Epithelial cell of esophagus (primary cell): ENCODE measurements around the gene SSUH2.

Source experiments
- DNase-seq: peaks from one replicate; pipeline ENCODE4 v3.0.0; 2010; ENCODE audit warnings: low read depth
- H3K4me3 ChIP-seq: 2 replicates; pipeline ENCODE4 v1.5.1; 2011; ENCODE audit warnings: mild to moderate bottlenecking, low read length, control low read depth
- TF ChIP-seq, protein P1 (sequence below): IDR thresholded peaks from 2 replicates; pipeline ENCODE4 v1.5.1; 2011; ENCODE audit warnings: low read depth, mild to moderate bottlenecking, low read length, control low read depth, inconsistent platforms; ENCODE audit not compliant: insufficient read depth; ENCODE audit errors: missing control alignments

Gene SSUH2

DNA sequence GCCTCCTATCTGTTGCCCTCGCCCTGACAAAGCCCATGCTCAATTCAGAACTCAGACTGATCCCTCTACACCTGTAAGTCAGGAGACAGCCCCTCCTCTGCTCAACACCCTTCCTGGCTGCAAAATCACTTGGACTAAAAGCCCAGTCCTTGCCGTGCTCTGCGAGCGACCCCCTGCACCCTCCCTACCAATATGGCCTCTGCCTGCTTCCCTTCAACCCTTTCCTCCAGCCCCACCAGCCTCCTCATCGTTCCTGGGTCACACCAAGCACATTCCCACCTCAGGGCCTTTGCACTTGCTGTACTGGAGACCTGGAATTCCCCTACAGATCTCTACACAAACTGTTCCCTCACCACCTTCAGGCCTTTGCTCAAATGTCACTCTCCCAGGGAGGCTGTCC is 5.2 kb upstream of the SSUH2 start:
- no peak overlapping the region for H3K4me3 ChIP-seq
- TF ChIP-seq, protein P1, sequence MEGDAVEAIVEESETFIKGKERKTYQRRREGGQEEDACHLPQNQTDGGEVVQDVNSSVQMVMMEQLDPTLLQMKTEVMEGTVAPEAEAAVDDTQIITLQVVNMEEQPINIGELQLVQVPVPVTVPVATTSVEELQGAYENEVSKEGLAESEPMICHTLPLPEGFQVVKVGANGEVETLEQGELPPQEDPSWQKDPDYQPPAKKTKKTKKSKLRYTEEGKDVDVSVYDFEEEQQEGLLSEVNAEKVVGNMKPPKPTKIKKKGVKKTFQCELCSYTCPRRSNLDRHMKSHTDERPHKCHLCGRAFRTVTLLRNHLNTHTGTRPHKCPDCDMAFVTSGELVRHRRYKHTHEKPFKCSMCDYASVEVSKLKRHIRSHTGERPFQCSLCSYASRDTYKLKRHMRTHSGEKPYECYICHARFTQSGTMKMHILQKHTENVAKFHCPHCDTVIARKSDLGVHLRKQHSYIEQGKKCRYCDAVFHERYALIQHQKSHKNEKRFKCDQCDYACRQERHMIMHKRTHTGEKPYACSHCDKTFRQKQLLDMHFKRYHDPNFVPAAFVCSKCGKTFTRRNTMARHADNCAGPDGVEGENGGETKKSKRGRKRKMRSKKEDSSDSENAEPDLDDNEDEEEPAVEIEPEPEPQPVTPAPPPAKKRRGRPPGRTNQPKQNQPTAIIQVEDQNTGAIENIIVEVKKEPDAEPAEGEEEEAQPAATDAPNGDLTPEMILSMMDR: no peak
- no peak for DNase-seq

DNA sequence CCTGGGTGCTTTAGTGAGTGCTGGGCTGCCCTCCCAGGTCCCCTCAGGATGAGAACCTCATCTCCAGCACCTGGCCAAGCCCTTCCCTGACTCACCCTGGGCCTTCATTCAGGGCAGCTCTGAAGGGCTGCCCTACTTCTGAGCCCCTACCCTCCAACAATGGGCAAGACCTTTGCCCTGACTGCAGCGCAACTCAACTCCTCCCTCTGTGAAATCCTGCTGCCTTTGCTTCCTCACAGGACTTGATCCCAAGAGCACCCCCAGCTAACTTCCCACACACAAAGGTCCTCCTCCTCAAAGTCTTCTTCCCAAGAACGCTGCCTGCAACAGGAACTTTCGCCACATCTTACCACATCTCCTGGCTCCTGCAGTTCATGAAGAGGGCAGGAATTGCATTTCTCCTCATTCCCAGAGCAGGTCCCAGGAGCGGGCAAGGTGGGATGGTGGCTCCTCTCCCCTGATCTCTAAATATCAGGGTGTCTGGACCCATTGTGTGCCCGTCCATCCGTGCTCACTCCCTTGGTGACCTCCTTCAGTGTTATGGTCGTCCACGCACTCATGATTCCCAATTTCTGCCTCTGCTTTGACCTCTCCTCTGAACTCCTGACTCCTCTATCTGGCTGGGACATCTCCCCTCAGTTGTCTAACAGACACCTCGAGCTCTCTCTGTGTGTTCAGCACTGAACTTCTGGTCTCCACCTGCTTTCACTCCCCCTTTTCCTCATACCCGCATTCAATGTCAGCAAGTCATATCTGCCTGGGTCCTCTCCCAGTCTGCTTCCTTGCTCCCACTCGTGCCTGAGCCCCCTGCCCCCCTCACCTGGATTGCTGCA is 4.5 kb upstream of the SSUH2 start:
- H3K4me3 ChIP-seq: no peak overlapping the region
- DNase-seq: no peak
- TF ChIP-seq, protein P1: no peak

DNA sequence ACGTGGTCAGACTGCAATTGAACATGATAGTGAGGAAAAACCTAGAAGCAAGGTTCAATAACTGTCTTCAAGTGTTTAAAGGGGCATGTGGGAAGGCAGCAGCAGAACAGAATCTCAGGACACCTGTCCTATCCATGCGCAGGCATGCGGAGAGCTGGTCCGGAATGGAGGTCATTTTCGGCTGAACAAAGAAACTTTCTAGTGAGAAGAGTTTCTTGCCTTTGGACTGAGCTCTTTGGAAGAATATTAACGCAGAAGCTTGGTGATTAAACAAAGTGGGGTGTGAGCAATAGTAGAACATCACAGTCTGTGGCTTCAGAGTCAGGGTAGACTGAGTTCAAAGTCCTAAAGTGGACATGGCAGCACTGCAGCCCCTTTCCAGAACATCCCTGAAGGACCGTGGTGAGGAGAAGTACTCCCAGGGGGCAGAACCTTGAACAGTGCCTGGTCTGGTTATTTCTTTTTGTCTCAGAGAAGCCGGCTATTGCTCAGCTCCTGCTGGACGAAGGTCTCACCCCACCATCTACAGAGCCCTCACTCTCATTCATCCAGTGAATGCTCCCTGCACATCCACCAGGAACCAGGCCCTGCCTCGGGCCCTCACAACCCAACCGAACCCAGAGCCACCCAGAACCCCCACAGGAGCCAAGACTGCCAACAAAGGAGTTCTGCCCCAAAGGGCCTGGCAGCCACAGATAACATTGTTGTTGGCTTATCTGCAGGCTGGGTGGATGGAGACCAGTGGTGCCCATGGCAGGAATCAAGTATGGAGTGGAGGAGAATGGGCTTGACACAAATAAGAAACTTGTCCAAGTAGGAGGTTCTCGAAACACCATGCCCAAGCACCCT is 2.8 kb upstream of the SSUH2 start:
- TF ChIP-seq, protein P1: no peak
- no peak for DNase-seq
- no peak overlapping the region for H3K4me3 ChIP-seq

DNA sequence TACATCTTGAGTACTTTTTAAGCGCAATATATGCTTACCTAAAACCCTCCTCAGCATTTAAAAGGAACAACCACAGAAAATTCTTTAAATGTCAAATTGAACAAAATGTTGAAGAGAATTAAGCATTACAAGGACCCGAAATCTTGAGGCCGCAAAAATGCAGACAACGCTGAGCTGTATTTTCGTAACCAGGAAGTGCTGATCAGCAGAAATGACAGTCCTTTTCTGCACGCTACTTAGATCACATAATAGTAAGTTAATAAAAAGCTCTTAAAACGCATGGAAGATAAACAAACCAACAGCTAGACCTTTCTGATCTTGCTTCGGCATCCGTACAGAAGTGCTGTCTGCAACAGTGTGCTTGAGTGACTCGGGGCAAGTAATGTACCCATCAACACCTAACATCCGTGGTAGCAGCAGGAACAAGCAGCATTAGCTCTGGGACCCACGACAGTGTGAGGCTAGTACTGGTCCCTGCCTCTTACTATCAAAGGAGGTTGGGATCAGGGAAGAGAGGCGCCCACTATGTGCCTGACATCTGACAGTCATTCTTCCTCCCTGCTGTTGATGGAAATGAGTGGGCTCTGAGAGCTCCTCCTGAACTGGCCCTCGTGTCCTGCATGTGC is 1.8 kb upstream of the SSUH2 start:
- DNase-seq: no peak
- H3K4me3 ChIP-seq: no peak overlapping the region
- TF ChIP-seq, protein P1: no peak

DNA sequence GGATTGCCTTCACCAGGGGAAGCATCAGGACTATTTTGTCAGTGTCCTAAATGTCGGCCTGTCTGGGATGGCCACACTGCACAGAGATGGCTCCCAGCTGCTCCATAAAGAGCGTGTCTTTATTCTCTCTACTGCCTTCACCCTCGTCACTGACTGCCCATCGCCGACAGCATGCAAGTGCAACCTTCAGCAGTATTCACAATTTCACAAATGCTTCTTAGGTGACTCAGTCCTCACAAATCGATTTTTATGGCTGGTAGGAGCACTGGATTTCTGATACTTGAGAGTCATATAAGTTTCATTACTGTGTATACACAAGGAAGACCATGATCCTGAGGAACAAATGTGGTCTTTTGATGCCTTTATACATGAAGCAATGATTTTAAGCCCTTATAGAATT is 1.1 kb upstream of the SSUH2 start:
- TF ChIP-seq, protein P1: no peak
- no peak for DNase-seq
- no peak overlapping the region for H3K4me3 ChIP-seq

DNA sequence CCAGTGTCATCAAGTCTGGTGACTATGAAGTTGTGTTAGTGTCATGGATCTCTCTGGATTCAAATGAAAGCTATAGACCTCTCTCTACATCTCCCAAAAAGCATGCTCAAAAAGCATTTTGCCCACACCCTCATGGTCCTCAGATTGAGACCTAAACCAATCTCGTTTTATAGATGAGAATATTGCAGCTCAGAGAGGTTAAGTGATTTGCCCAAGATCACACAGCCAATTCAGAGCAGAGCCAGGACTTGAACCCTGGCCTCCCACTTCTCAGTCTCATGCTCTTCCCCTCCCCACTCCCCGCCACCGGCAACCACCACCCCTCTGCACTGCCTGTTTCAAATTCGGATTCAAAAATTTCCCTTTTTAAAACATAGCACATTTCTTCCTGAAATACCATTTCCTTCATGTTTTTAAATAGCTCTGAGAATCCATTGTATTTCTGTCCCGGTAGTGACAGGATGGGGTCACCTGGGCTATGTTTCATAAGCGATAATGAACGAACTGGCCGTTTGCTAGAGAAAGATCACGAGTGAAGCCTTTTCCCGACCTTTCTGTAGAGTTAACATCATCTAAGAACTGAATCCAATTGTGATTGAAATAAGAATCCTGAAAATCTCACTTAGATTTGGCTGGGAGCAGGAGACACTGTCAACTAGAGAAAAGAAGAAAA is 769 bp downstream of the SSUH2 start:
- H3K4me3 ChIP-seq: no peak overlapping the region
- TF ChIP-seq, protein P1: no peak
- DNase-seq: no peak
